H9 (cell line): Measurements from ENCODE around the gene HEYL. TPM values are rescaled to one million over a fixed set of nuclear protein-coding genes. Genes with fewer than 3 reads are reported as not detected.

Experiments
- DNase-seq: peaks from one replicate; pipeline ENCODE4 v3.0.0-alpha.2; 2017
- H2AFZ ChIP-seq: one replicate; pipeline ENCODE4 v1.6.1; 2013; ENCODE audit warnings: mild to moderate bottlenecking, low read length, control low read depth, moderate library complexity
- H2AK5ac ChIP-seq: 2 replicates; pipeline ENCODE4 v1.6.1; 2013; ENCODE audit warnings: low read length, control low read depth, mixed read lengths; ENCODE audit not compliant: insufficient read length
- H2BK120ac ChIP-seq: one replicate; pipeline ENCODE4 v1.6.1; 2013; ENCODE audit warnings: low read depth, mild to moderate bottlenecking, low read length, control low read depth, inconsistent platforms; ENCODE audit not compliant: poor library complexity, severe bottlenecking
- H2BK12ac ChIP-seq: 2 replicates; pipeline ENCODE4 v1.6.1; 2013; ENCODE audit warnings: low read length, control low read depth, mixed read lengths, low read depth; ENCODE audit not compliant: insufficient read length
- H2BK15ac ChIP-seq: 2 replicates; pipeline ENCODE4 v1.6.1; 2013; ENCODE audit warnings: low read depth, low read length, control low read depth
- H2BK20ac ChIP-seq: one replicate; pipeline ENCODE4 v1.6.1; 2013; ENCODE audit warnings: low read depth, mild to moderate bottlenecking, low read length, control low read depth, inconsistent platforms; ENCODE audit not compliant: poor library complexity, severe bottlenecking
- H2BK5ac ChIP-seq: 2 replicates; pipeline ENCODE4 v1.6.1; 2013; ENCODE audit warnings: low read length, control low read depth, mixed read lengths; ENCODE audit not compliant: insufficient read length
- H3K14ac ChIP-seq: 2 replicates; pipeline ENCODE4 v1.6.1; 2013; ENCODE audit warnings: low read length, control low read depth; ENCODE audit not compliant: insufficient read depth
- H3K18ac ChIP-seq: 2 replicates; pipeline ENCODE4 v1.6.1; 2013; ENCODE audit warnings: low read depth, mild to moderate bottlenecking, mixed read lengths, low read length, control low read depth; ENCODE audit not compliant: insufficient read length
- H3K23ac ChIP-seq: 2 replicates; pipeline ENCODE4 v1.6.1; 2013; ENCODE audit warnings: low read length, control low read depth, mixed read lengths, low read depth; ENCODE audit not compliant: insufficient read length
- H3K23me2 ChIP-seq: 2 replicates; pipeline ENCODE4 v1.6.1; 2013; ENCODE audit warnings: low read depth, mild to moderate bottlenecking, mixed read lengths, low read length, control low read depth; ENCODE audit not compliant: insufficient read length, poor library complexity, severe bottlenecking
- H3K27ac ChIP-seq: 2 replicates; pipeline ENCODE4 v1.5.1; 2013; ENCODE audit warnings: low read length, control low read depth, mixed read lengths, low read depth; ENCODE audit not compliant: insufficient read length
- H3K27me3 ChIP-seq: 2 replicates; pipeline ENCODE4 v1.6.1; 2013; ENCODE audit warnings: low read length, control low read depth, inconsistent platforms; ENCODE audit not compliant: insufficient read depth
- H3K4ac ChIP-seq: 2 replicates; pipeline ENCODE4 v1.6.1; 2013; ENCODE audit warnings: low read depth, mild to moderate bottlenecking, control low read depth, inconsistent platforms, low read length, moderate library complexity
- H3K4me1 ChIP-seq: 2 replicates; pipeline ENCODE4 v1.6.1; 2013; ENCODE audit warnings: low read length, control low read depth, inconsistent platforms; ENCODE audit not compliant: insufficient read depth
- H3K4me2 ChIP-seq: 2 replicates; pipeline ENCODE4 v1.6.1; 2013; ENCODE audit warnings: low read length, control low read depth, mixed read lengths; ENCODE audit not compliant: insufficient read length, insufficient read depth
- H3K56ac ChIP-seq: 2 replicates; pipeline ENCODE4 v1.6.1; 2013; ENCODE audit warnings: low read depth, mild to moderate bottlenecking, mixed read lengths, low read length, control low read depth; ENCODE audit not compliant: insufficient read length
- H3K79me1 ChIP-seq: 2 replicates; pipeline ENCODE4 v1.6.1; 2013; ENCODE audit warnings: low read depth, mild to moderate bottlenecking, moderate library complexity, low read length, control low read depth, inconsistent platforms; ENCODE audit not compliant: insufficient read depth, poor library complexity, severe bottlenecking
- H3K79me2 ChIP-seq: 2 replicates; pipeline ENCODE4 v1.6.1; 2013; ENCODE audit warnings: low read length, control low read depth, inconsistent platforms; ENCODE audit not compliant: insufficient read depth
- H3K9ac ChIP-seq: 2 replicates; pipeline ENCODE4 v1.6.1; 2013; ENCODE audit warnings: low read length, control low read depth, mixed read lengths; ENCODE audit not compliant: insufficient read length; ENCODE audit errors: extremely low read depth
- H3K9me3 ChIP-seq: one replicate; pipeline ENCODE4 v1.6.1; 2013; ENCODE audit warnings: low read depth, low read length, inconsistent platforms; ENCODE audit not compliant: control insufficient read depth
- H3T11ph ChIP-seq: one replicate; pipeline ENCODE4 v1.6.1; 2013; ENCODE audit warnings: mild to moderate bottlenecking, low read length, control low read depth, inconsistent platforms
- H4K20me1 ChIP-seq: one replicate; pipeline ENCODE4 v1.6.1; 2013; ENCODE audit not compliant: control insufficient read depth, insufficient read length, insufficient read depth
- H4K5ac ChIP-seq: 2 replicates; pipeline ENCODE4 v1.6.1; 2013; ENCODE audit warnings: low read depth, mild to moderate bottlenecking, mixed read lengths, low read length, control low read depth; ENCODE audit not compliant: insufficient read length
- H4K8ac ChIP-seq: replicated peaks from 2 replicates; pipeline ENCODE4 v1.6.1; 2013; ENCODE audit warnings: low read length, control low read depth, mixed read lengths, low read depth; ENCODE audit not compliant: insufficient read length
- H4K91ac ChIP-seq: 2 replicates; pipeline ENCODE4 v1.6.1; 2013; ENCODE audit warnings: low read depth, mild to moderate bottlenecking, moderate library complexity, mixed read lengths, low read length, control low read depth; ENCODE audit not compliant: insufficient read length
- H3K27ac Mint-ChIP-seq, 3 experiments: 2 replicates in 2 of 3; 3 replicates in 1 of 3; pipeline ENCODE4 v1.8.0; 2020 to 2021; ENCODE audit warnings: mixed read lengths in 3 of 3, mild to moderate bottlenecking in 1 of 3, moderate library complexity in 1 of 3
- H3K27me3 Mint-ChIP-seq: 2 replicates; pipeline ENCODE4 v1.8.0; 2021; ENCODE audit warnings: low read depth, mild to moderate bottlenecking, moderate library complexity, mixed read lengths
- H3K36me3 Mint-ChIP-seq, 3 experiments: 2 replicates in 2 of 3; 3 replicates in 1 of 3; pipeline ENCODE4 v1.8.0; 2020 to 2021; ENCODE audit warnings: low read depth in 3 of 3, mixed read lengths in 3 of 3; ENCODE audit not compliant: insufficient read depth in 1 of 3
- H3K4me1 Mint-ChIP-seq, 2 experiments: 2 replicates each; pipeline ENCODE4 v1.8.0; 2020; ENCODE audit warnings: mixed read lengths in 2 of 2
- H3K4me3 Mint-ChIP-seq, 2 experiments: 2 replicates in 1 of 2; 3 replicates in 1 of 2; pipeline ENCODE4 v1.8.0; 2020 to 2021; ENCODE audit warnings: mild to moderate bottlenecking in 2 of 2, mixed read lengths in 2 of 2, moderate library complexity in 1 of 2
- H3K9me3 Mint-ChIP-seq, 2 experiments: 2 replicates in 1 of 2; 3 replicates in 1 of 2; pipeline ENCODE4 v1.8.0; 2020; ENCODE audit warnings: mild to moderate bottlenecking in 2 of 2, mixed read lengths in 2 of 2, moderate library complexity in 1 of 2
- WGBS: extraction: QIAGEN DNeasy Blood & Tissue Kit; methylation state at CpG from one replicate; pipeline ENCODE4 v1.1.7; 2013; ENCODE audit warnings: missing lambda C conversion rate, low lambda C conversion rate, mixed read lengths; ENCODE audit not compliant: insufficient read length; ENCODE audit errors: extremely low coverage; 5-methylcytosine and 5-hydroxymethylcytosine counted together
- total RNA-seq: library from RNA; stranded (reverse); gene quantifications from 2 replicates; pipeline ENCODE4 v1.2.1, GENCODE V29; 2021
- TF ChIP-seq, protein P1 (sequence below): fragments of 200-600 bp; sonication (generic); conservative IDR thresholded peaks from 3 replicates; pipeline ENCODE4 v1.8.0; 2021; ENCODE audit warnings: antibody characterized with exemption, mild to moderate bottlenecking

The HEYL gene
- total RNA-seq, 1 experiment from 2014 or later = 1.9 TPM

DNA sequence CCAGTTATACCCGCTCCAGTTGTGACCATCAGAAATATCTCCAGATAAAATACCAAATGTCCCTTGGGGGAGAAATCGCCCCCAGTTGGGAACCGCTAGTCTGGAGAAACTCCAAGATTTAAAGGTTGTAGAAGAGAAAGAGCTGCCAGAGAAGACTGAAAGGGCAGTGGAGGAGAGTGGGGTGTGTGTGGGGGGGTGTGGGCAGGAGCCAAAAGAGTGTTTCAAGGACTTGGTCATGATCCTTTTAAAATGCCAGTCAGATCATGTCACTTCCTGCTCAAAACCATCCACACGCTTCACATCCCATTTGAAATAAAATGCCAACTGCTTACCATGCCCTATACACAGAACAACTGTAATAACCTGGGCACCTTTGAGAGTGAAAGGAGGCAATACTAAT is 3.4 kb upstream of the HEYL start:
- Histone ChIP-seq H3K4me2 (no peak overlapping the region), H2BK20ac (no peak overlapping the region), H4K20me1 (no peaks in the 10 kb centered on the region), H2AK5ac (no peak overlapping the region), H3K4ac (no peak overlapping the region), H2BK5ac (no peak overlapping the region), H3K14ac (no peak overlapping the region), H3T11ph (no peak overlapping the region), H3K27ac (no peak overlapping the region), H2BK15ac (no peak overlapping the region), H3K79me1 (no peaks in the 10 kb centered on the region), H3K4me1 (no peaks in the 10 kb centered on the region), H4K8ac (no peak overlapping the region), H2BK120ac (no peak overlapping the region), H4K91ac (no peak overlapping the region), H4K5ac (no peak overlapping the region), H3K79me2 (no peaks in the 10 kb centered on the region), H2BK12ac (no peak overlapping the region), H3K23ac (no peak overlapping the region), H2AFZ (no peak overlapping the region), H3K23me2 (no peaks in the 10 kb centered on the region), H3K18ac (no peak overlapping the region), H3K9ac (no peak overlapping the region), H3K56ac (no peak overlapping the region), H3K27me3 (peaks cover 7% of the 10 kb centered on the region; the same call in 1 of the 2 replicates), H3K9me3 (no peaks in the 10 kb centered on the region)
- no CpG with 5 or more reads among the region's 4 CpGs for whole genome bisulfite sequencing
- Mint-ChIP-seq H3K9me3 (no peaks in the 10 kb centered on the region), H3K4me3 (no peak overlapping the region), H3K4me1 (peaks cover 10 to 26% of the 10 kb centered on the region in 2 experiments), H3K27ac (no peak overlapping the region), H3K36me3 (no peaks in the 10 kb centered on the region), H3K27me3 (peaks cover 85% of the 10 kb centered on the region)
- TF ChIP-seq, protein P1, sequence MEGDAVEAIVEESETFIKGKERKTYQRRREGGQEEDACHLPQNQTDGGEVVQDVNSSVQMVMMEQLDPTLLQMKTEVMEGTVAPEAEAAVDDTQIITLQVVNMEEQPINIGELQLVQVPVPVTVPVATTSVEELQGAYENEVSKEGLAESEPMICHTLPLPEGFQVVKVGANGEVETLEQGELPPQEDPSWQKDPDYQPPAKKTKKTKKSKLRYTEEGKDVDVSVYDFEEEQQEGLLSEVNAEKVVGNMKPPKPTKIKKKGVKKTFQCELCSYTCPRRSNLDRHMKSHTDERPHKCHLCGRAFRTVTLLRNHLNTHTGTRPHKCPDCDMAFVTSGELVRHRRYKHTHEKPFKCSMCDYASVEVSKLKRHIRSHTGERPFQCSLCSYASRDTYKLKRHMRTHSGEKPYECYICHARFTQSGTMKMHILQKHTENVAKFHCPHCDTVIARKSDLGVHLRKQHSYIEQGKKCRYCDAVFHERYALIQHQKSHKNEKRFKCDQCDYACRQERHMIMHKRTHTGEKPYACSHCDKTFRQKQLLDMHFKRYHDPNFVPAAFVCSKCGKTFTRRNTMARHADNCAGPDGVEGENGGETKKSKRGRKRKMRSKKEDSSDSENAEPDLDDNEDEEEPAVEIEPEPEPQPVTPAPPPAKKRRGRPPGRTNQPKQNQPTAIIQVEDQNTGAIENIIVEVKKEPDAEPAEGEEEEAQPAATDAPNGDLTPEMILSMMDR = no peak
- DNase-seq = no peak
